Measurements from ENCODE around the gene RPL22L1.
A peak's percentile ranks its signal among the peaks of the same experiment; 100 is the strongest.
"Not testable (repeated sequence)": the region's sequence is repeated elsewhere in the genome, so short reads cannot be mapped to it uniquely, and the experiment has no call there.

RPL22L1 gene

DNA sequence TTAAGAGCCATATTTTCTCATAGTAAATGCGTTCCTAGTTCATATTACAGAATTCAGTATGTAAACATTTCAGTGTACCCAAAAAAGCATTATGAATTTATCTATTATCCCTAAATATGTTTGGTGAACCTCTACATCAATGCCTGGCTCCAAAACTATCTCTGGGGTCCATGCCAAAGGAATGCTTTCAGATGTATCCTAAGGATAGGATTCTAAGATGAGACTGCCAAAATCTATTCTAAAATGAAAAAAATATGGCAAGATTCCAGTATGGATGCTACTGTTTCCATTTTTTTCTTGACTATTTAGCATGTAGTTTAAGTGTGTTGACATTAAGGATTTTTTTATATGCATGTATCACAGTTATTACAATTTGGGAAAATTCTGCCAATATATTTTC is 19.6 kb upstream of the RPL22L1 start:
- TF ChIP-seq OSR1 (CRISPR knock-in tag; IDR thresholded peaks at IDR 0.05), result no peak
- peak; percentile 74 for TF ChIP-seq ISL1 (CRISPR knock-in tag; IDR thresholded peaks at IDR 0.05)
- no peak for ATAC-seq

DNA sequence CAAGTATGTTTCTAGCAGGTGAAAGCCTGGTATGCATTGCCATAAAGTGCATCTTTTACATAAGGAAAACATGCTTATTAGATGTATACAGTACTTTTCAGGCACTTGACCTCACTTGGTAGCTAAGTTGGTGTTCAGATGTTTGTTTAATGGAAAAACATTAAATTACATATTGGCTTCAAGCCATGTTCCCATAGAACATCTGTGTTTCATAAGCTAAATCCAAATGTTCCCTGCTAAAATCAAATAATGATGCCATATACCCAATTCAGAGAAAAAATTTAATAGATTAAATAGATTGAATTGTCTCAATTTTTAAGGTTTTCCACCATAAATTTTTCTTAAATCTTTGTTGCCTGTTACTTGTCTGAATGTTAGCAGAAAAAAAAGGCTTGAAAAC is 19.1 kb upstream of the RPL22L1 start:
- TF ChIP-seq, protein P1, sequence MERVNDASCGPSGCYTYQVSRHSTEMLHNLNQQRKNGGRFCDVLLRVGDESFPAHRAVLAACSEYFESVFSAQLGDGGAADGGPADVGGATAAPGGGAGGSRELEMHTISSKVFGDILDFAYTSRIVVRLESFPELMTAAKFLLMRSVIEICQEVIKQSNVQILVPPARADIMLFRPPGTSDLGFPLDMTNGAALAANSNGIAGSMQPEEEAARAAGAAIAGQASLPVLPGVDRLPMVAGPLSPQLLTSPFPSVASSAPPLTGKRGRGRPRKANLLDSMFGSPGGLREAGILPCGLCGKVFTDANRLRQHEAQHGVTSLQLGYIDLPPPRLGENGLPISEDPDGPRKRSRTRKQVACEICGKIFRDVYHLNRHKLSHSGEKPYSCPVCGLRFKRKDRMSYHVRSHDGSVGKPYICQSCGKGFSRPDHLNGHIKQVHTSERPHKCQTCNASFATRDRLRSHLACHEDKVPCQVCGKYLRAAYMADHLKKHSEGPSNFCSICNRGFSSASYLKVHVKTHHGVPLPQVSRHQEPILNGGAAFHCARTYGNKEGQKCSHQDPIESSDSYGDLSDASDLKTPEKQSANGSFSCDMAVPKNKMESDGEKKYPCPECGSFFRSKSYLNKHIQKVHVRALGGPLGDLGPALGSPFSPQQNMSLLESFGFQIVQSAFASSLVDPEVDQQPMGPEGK (CRISPR knock-in tag; IDR thresholded peaks at IDR 0.05; ENCODE audit: borderline replicate concordance), result no peak
- peak; percentile 87 for TF ChIP-seq TCF4 (CRISPR knock-in tag; IDR thresholded peaks at IDR 0.05; ENCODE audit: borderline replicate concordance)
- ATAC-seq, result no peak

DNA sequence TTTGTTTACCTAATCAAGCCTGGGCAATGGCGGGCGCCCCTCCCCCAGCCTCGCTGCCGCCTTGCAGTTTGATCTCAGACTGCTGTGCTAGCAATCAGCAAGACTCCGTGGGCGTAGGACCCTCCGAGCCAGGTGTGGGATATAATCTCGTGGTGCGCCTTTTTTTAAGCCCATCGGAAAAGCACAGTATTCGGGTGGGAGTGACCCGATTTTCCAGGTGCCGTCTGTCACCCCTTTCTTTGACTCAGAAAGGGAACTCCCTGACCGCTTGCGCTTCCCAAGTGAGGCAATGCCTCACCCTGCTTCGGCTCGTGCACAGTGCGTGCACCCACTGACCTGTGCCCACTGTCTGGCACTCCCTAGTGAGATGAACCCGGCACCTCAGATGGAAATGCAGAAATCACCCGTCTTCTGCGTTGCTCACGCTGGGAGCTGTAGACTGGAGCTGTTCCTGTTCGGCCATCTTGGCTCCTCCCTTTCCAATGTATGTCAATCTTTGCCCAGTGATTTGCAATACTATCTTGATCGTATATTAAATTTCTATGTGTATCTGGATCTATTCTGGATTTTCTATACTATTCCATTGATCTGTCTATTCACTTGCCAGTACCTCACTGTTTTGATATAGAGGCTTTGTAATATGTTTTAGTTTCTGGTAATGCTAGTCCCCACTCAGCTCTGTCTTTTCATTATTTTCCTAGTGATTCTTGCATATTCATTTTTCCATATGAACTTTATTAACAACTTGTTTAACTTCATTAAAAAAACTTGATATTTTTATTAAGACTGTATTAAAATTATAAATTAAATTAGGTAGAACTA is 14.3 kb upstream of the RPL22L1 start:
- not testable (repeated sequence) for ATAC-seq

DNA sequence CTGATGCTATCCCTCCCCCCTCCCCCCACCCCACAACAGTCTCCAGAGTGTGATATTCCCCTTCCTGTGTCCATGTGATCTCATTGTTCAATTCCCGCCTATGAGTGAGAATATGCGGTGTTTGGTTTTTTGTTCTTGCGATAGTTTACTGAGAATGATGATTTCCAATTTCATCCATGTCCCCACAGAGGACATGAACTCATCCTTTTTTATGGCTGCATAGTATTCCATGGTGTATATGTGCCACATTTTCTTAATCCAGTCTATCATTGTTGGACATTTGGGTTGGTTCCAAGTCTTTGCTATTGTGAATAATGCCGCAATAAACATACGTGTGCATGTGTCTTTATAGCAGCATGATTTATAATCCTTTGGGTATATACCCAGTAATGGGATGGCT is 8.7 kb upstream of the RPL22L1 start:
- not testable (repeated sequence) for ATAC-seq

DNA sequence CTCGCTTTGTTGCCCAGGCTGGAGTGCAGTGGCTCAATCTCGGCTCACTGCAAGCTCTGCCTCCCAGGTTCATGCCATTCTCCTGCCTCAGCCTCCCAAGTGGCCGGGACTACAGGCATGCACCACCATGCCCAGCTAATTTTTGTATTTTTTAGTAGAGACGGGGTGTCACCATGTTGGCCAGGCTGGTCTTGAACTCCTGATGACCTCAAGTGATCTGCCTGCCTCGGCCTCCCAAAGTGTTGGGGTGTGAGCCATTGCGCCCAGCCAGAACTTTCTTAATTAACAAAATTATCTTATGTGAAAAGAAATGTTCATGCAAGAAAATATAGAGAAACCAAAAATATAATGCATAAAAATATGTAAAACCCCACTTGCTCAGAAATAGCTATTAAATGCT is 7.3 kb upstream of the RPL22L1 start:
- ATAC-seq, result not testable (repeated sequence)

DNA sequence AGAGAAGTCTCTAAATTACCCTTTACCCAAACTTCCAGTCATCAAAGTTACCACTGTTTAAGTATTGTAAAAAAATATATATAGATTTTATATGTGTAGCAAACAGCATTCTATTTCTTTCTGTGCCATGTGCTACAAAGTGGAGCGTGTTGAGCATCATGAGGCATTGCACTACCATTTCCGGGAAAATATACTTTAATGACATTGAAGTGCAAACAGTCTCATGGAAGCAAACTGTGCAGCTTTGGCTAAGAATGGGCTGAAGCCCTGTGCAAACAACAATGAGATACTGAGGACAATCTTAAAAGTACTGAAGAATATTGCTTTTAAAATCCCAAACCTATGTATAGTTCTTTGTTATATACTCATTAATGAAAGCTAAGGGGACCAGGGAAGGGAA is 6.5 kb upstream of the RPL22L1 start:
- no peak for ATAC-seq
- TF ChIP-seq ZFP30 (CRISPR knock-in tag; IDR thresholded peaks at IDR 0.05) (no peak), ZNF70 (CRISPR knock-in tag; IDR thresholded peaks at IDR 0.05) (no peak), GLIS3 (CRISPR knock-in tag; IDR thresholded peaks at IDR 0.05) (no peak), RARB (CRISPR knock-in tag; IDR thresholded peaks at IDR 0.05) (no peak), OSR1 (CRISPR knock-in tag; IDR thresholded peaks at IDR 0.05) (no peak), ZNF565 (CRISPR knock-in tag; conservative IDR thresholded peaks at IDR 0.05; ENCODE audit: low read depth) (no peak), PPARA (CRISPR knock-in tag; IDR thresholded peaks at IDR 0.05; ENCODE audit: borderline replicate concordance) (no peak), ESRRG (CRISPR knock-in tag; IDR thresholded peaks at IDR 0.05) (no peak), ISL1 (CRISPR knock-in tag; IDR thresholded peaks at IDR 0.05) (no peak)
- TF ChIP-seq, protein P2, sequence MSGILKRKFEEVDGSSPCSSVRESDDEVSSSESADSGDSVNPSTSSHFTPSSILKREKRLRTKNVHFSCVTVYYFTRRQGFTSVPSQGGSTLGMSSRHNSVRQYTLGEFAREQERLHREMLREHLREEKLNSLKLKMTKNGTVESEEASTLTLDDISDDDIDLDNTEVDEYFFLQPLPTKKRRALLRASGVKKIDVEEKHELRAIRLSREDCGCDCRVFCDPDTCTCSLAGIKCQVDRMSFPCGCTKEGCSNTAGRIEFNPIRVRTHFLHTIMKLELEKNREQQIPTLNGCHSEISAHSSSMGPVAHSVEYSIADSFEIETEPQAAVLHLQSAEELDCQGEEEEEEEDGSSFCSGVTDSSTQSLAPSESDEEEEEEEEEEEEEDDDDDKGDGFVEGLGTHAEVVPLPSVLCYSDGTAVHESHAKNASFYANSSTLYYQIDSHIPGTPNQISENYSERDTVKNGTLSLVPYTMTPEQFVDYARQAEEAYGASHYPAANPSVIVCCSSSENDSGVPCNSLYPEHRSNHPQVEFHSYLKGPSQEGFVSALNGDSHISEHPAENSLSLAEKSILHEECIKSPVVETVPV (CRISPR knock-in tag; IDR thresholded peaks at IDR 0.05), result no peak
- TF ChIP-seq, protein P3, sequence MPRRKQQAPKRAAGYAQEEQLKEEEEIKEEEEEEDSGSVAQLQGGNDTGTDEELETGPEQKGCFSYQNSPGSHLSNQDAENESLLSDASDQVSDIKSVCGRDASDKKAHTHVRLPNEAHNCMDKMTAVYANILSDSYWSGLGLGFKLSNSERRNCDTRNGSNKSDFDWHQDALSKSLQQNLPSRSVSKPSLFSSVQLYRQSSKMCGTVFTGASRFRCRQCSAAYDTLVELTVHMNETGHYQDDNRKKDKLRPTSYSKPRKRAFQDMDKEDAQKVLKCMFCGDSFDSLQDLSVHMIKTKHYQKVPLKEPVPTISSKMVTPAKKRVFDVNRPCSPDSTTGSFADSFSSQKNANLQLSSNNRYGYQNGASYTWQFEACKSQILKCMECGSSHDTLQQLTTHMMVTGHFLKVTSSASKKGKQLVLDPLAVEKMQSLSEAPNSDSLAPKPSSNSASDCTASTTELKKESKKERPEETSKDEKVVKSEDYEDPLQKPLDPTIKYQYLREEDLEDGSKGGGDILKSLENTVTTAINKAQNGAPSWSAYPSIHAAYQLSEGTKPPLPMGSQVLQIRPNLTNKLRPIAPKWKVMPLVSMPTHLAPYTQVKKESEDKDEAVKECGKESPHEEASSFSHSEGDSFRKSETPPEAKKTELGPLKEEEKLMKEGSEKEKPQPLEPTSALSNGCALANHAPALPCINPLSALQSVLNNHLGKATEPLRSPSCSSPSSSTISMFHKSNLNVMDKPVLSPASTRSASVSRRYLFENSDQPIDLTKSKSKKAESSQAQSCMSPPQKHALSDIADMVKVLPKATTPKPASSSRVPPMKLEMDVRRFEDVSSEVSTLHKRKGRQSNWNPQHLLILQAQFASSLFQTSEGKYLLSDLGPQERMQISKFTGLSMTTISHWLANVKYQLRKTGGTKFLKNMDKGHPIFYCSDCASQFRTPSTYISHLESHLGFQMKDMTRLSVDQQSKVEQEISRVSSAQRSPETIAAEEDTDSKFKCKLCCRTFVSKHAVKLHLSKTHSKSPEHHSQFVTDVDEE (CRISPR knock-in tag; IDR thresholded peaks at IDR 0.05), result no peak

DNA sequence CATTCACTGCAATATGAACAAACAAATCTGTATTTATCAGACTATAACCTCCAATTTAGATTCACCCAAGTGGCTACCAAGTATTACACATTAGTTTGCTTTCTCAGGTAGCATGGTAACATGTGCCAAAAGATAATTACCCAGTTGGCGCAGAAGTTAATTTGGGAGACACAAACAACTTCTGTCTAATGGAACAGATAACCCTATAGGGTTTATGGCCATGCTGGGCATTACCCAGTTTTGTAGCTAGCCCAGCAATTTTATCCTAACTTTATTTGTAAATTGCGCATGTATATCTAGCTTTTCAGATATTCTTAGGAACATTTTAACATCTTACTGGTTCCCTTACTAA is 780 bp downstream of the RPL22L1 start:
- ATAC-seq, result no peak
- TF ChIP-seq SNAI2 (CRISPR knock-in tag; IDR thresholded peaks at IDR 0.05) (no peak), BACH2 (CRISPR knock-in tag; IDR thresholded peaks at IDR 0.05; ENCODE audit: borderline replicate concordance) (no peak)
- TF ChIP-seq, protein P2 (CRISPR knock-in tag; IDR thresholded peaks at IDR 0.05), result no peak
